ENCODE data around the gene ZC2HC1B. TPM values are rescaled to one million over a fixed set of nuclear protein-coding genes. Genes with fewer than 3 reads are reported as not detected.

The ZC2HC1B gene
- total RNA-seq, 4 donors from 2014 or later = not detected

DNA sequence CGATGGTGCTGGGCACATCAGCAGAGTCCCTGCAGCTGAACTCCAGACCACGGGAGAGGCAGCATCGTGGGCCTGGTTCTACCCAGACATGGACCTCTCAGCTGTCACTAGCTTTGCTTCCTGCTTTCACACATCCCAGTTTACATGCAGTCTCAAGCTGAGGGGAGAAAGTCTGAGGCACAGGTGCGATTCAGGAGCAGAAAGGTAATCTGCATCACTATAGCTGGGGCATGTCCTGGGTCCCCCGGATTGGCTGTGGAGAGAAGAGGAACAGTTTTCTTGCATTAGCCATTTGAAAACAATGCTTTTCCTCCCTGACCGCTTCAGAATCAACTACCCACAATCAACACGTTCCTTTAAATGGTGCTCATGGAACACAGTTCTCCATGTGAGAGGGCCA, 83.9 kb downstream of the ZC2HC1B start:
- no peak for DNase-seq
- no peak overlapping the region for H3K27ac ChIP-seq
- H3K4me1 ChIP-seq = peaks cover 0 to 23% (median 0%) of the 10 kb centered on the region in 4 donors
- no peak overlapping the region for H3K4me3 ChIP-seq
- H3K36me3 ChIP-seq = no peaks in the 10 kb centered on the region
- no peaks in the 10 kb centered on the region for H3K27me3 ChIP-seq
- TF ChIP-seq POLR2A (IDR thresholded peaks at IDR 0.05) (no peak), POLR2AphosphoS5 (IDR thresholded peaks at IDR 0.05) (no peak), EP300 (IDR thresholded peaks at IDR 0.05; ENCODE audit: low read depth) (no peak)
- TF ChIP-seq, protein P1, sequence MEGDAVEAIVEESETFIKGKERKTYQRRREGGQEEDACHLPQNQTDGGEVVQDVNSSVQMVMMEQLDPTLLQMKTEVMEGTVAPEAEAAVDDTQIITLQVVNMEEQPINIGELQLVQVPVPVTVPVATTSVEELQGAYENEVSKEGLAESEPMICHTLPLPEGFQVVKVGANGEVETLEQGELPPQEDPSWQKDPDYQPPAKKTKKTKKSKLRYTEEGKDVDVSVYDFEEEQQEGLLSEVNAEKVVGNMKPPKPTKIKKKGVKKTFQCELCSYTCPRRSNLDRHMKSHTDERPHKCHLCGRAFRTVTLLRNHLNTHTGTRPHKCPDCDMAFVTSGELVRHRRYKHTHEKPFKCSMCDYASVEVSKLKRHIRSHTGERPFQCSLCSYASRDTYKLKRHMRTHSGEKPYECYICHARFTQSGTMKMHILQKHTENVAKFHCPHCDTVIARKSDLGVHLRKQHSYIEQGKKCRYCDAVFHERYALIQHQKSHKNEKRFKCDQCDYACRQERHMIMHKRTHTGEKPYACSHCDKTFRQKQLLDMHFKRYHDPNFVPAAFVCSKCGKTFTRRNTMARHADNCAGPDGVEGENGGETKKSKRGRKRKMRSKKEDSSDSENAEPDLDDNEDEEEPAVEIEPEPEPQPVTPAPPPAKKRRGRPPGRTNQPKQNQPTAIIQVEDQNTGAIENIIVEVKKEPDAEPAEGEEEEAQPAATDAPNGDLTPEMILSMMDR (IDR thresholded peaks at IDR 0.05) = no peak
- H3K9me3 ChIP-seq = no peaks in the 10 kb centered on the region
- in situ Hi-C loops (cut with MboI; ENCODE audit: low pct_ligation_motif_present in 1 of 4, low pct_unique_long_range_greater_than_20kb in 1 of 4, low sequenced_read_pairs in 3 of 4) (loop anchor here in 3 of 4 donors (10.0 kb wide), 3 partner anchors 57 to 373 kb away; partner anchors contain the start of gene PLAGL1 (in 1 of the 3)), intact Hi-C loops (cut with DNase I; ENCODE audit: low total_unique reads) (loop anchor here (10.0 kb wide), 1 partner anchor 67 kb away; no protein-coding TSS in a partner anchor)
- 94% methylated on average over 7 of the region's 7 CpGs; no CpG with 5 or more reads in 1 of the 2 donors for WGBS, 2 donors (ENCODE audit: low coverage in 1 of 2)

DNA sequence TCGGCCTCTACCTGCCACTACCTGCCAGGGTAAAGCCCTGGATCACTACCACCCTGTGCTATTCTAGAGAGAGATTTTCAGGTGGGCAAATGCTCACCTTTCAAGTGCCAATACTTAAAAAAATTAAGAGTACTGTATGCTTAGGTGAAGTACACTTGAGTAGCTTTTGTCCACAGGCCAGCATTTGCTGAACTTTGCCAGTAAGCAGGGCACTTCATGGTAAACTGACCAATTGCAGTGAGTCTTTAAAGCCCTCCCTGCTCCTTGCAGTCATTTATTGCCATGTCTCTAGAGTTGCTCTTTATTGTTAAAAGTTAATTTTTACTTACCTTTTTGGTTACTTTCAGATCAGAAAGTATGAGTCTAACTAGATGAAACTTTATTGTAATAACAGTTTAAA, 85.3 kb downstream of the ZC2HC1B start:
- in situ Hi-C loops (cut with MboI; ENCODE audit: low pct_ligation_motif_present in 1 of 4, low pct_unique_long_range_greater_than_20kb in 1 of 4, low sequenced_read_pairs in 3 of 4) = loop anchor here in 3 of 4 donors (10.0 kb wide), 3 partner anchors 55 to 375 kb away; partner anchors contain the start of gene PLAGL1 (in 1 of the 3)
- TF ChIP-seq POLR2A (IDR thresholded peaks at IDR 0.05) (no peak), POLR2AphosphoS5 (IDR thresholded peaks at IDR 0.05) (no peak), EP300 (IDR thresholded peaks at IDR 0.05; ENCODE audit: low read depth) (no peak)
- TF ChIP-seq, protein P1 (IDR thresholded peaks at IDR 0.05) = no peak
- intact Hi-C loops (cut with DNase I; ENCODE audit: low total_unique reads) = loop anchor here (10.0 kb wide), 1 partner anchor 65 kb away; no protein-coding TSS in a partner anchor
- no peak overlapping the region for H3K4me3 ChIP-seq
- WGBS, 2 donors (ENCODE audit: low coverage in 1 of 2) = 75% methylated on average over 1 of the region's 1 CpG; no CpG with 5 or more reads in 1 of the 2 donors
- H3K4me1 ChIP-seq = peaks cover 0 to 23% (median 0%) of the 10 kb centered on the region in 4 donors
- peak overlapping the region in 2 of 4 donors; percentile 2 to 53 for H3K27ac ChIP-seq
- DNase-seq = no peak
- no peaks in the 10 kb centered on the region for H3K27me3 ChIP-seq
- H3K9me3 ChIP-seq = no peaks in the 10 kb centered on the region
- no peaks in the 10 kb centered on the region for H3K36me3 ChIP-seq

DNA sequence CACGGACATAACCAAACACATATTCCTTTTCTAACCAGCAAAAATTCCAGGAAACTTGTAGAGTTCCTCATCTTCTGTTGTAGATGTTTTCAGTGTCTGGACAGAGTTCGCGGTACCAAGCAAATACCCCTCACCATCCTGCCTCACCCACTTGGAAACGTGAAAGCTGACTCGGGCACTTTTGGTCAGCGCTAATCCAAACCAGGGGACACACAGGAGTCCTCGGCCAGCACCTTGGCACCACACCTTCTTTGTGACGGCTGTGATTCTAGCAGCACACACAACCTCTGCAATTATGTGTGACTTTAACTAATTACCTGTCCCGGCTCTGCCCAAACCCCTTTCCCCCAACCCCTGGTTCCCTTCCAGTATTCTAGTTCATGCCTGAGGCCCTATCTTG, 85.7 kb downstream of the ZC2HC1B start:
- TF ChIP-seq, protein P1 (IDR thresholded peaks at IDR 0.05) = no peak
- in situ Hi-C loops (cut with MboI; ENCODE audit: low pct_ligation_motif_present in 1 of 4, low pct_unique_long_range_greater_than_20kb in 1 of 4, low sequenced_read_pairs in 3 of 4) = loop anchor here in 3 of 4 donors (10.0 kb wide), 3 partner anchors 55 to 375 kb away; partner anchors contain the start of gene PLAGL1 (in 1 of the 3)

DNA sequence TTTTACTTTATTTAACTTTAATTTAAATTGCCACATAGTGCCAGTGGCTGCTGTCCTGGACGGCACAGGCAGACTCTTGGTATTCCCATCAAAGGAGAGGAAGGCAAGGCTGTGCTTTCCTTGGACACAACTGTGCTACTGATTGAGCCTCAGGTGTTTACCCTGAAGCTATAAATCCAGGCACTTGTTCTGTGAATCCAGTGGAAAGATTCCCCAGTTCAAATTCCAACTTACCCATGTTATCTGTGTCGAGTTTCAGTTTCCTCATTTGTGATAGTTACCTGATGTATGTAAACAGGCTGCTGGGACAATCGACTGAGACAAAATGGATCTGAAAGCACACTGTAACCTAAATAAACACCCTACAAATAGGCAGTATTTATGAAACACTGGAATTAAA, 86.6 kb downstream of the ZC2HC1B start:
- no peak for DNase-seq
- peak overlapping the region; percentile 2 to 62 (median 51) for H3K27ac ChIP-seq
- H3K4me1 ChIP-seq = peaks cover 0 to 23% (median 0%) of the 10 kb centered on the region in 4 donors
- intact Hi-C loops (cut with DNase I; ENCODE audit: low total_unique reads) = no loop called here
- H3K27me3 ChIP-seq = no peaks in the 10 kb centered on the region
- no peak overlapping the region for H3K4me3 ChIP-seq
- no peaks in the 10 kb centered on the region for H3K36me3 ChIP-seq
- no peaks in the 10 kb centered on the region for H3K9me3 ChIP-seq
- in situ Hi-C loops (cut with MboI; ENCODE audit: low pct_ligation_motif_present in 1 of 4, low pct_unique_long_range_greater_than_20kb in 1 of 4, low sequenced_read_pairs in 3 of 4) = no loop called here
- 36 to 60% methylated on average over 1 to 3 of the region's 3 CpGs for WGBS, 2 donors (ENCODE audit: low coverage in 1 of 2)
- TF ChIP-seq, protein P1 (IDR thresholded peaks at IDR 0.05) = no peak
- TF ChIP-seq EP300 (IDR thresholded peaks at IDR 0.05; ENCODE audit: low read depth) = no peak

More for the DNA sequence above, 85.7 kb downstream of the ZC2HC1B start:
- Histone ChIP-seq H3K27me3 (no peaks in the 10 kb centered on the region), H3K27ac (peak overlapping the region; percentile 2 to 62 (median 51)), H3K4me1 (peaks cover 0 to 23% (median 0%) of the 10 kb centered on the region in 4 donors), H3K36me3 (no peaks in the 10 kb centered on the region), H3K9me3 (no peaks in the 10 kb centered on the region), H3K4me3 (no peak overlapping the region)
- DNase-seq = no peak
- intact Hi-C loops (cut with DNase I; ENCODE audit: low total_unique reads) = loop anchor here (10.0 kb wide), 1 partner anchor 65 kb away; no protein-coding TSS in a partner anchor
- WGBS, 2 donors (ENCODE audit: low coverage in 1 of 2) = 43 to 62% methylated on average over 1 to 9 of the region's 9 CpGs

Data from transverse colon (tissue), 4 donors.